Keratinocyte (primary cell): ENCODE measurements around the gene SPDL1. TPM values are rescaled to one million over a fixed set of nuclear protein-coding genes. Genes with fewer than 3 reads are reported as not detected.

Source experiments
- DNase-seq: peaks from one replicate; pipeline ENCODE4 v3.0.0-alpha.2; 2011; ENCODE audit warnings: low read depth, missing footprints, low spot score
- FAIRE-seq: peaks from 2 replicates; lab custom pipeline; 2011; peaks lifted over from hg19 to GRCh38; lab: Jason Lieb, UNC
- H2AFZ ChIP-seq: 2 replicates; pipeline ENCODE4 v1.6.0; 2012; ENCODE audit warnings: low read length, control low read depth, inconsistent platforms; ENCODE audit not compliant: control insufficient read depth
- H3K27ac ChIP-seq: 2 replicates; pipeline ENCODE4 v1.5.1; 2011; ENCODE audit warnings: low read length; ENCODE audit not compliant: control insufficient read depth, insufficient read depth
- H3K27me3 ChIP-seq: 3 replicates; pipeline ENCODE4 v1.6.0; 2011; ENCODE audit warnings: low read length; ENCODE audit not compliant: control insufficient read depth, insufficient read depth; ENCODE audit errors: extremely low read depth
- H3K36me3 ChIP-seq, 2 experiments: 2 replicates in 1 of 2; 3 replicates in 1 of 2; pipeline ENCODE4 v1.5.1; 2011; ENCODE audit warnings: low read length in 2 of 2, mild to moderate bottlenecking in 1 of 2; ENCODE audit not compliant: control insufficient read depth in 2 of 2, insufficient read depth in 2 of 2; ENCODE audit errors: extremely low read depth in 1 of 2
- H3K4me1 ChIP-seq: 3 replicates; pipeline ENCODE4 v1.5.1; 2011; ENCODE audit warnings: low read length; ENCODE audit not compliant: control insufficient read depth, insufficient read depth; ENCODE audit errors: extremely low read depth
- H3K4me2 ChIP-seq: 3 replicates; pipeline ENCODE4 v1.6.0; 2011; ENCODE audit warnings: low read depth, low read length; ENCODE audit not compliant: control insufficient read depth, insufficient read depth; ENCODE audit errors: extremely low read depth
- H3K4me3 ChIP-seq, 3 experiments: fragments of 200-600 bp in 1 of 3; sonication (generic) in 1 of 3; 2 replicates in 2 of 3; 3 replicates in 1 of 3; pipeline ENCODE4 v1.5.1; 2011 to 2016; ENCODE audit warnings: low read length in 3 of 3, mild to moderate bottlenecking in 3 of 3, control low read depth in 2 of 3, inconsistent platforms in 1 of 3, low read depth in 1 of 3, mixed read lengths in 1 of 3, mixed run types in 1 of 3, moderate library complexity in 1 of 3; ENCODE audit not compliant: control insufficient read depth in 2 of 3, insufficient read depth in 2 of 3; ENCODE audit errors: extremely low read depth in 1 of 3
- H3K79me2 ChIP-seq: 2 replicates; pipeline ENCODE4 v1.6.0; 2012; ENCODE audit warnings: low read length; ENCODE audit not compliant: control insufficient read depth, insufficient read depth
- H3K9ac ChIP-seq: 3 replicates; pipeline ENCODE4 v1.6.0; 2011; ENCODE audit warnings: low read length; ENCODE audit not compliant: control insufficient read depth, insufficient read depth; ENCODE audit errors: extremely low read depth
- H3K9me1 ChIP-seq: 3 replicates; pipeline ENCODE4 v1.6.0; 2011; ENCODE audit warnings: low read length; ENCODE audit not compliant: control insufficient read depth, insufficient read depth; ENCODE audit errors: extremely low read depth
- H3K9me3 ChIP-seq: 2 replicates; pipeline ENCODE4 v1.5.1; 2012; ENCODE audit warnings: low read depth, low read length; ENCODE audit not compliant: control insufficient read depth
- H4K20me1 ChIP-seq: 3 replicates; pipeline ENCODE4 v1.6.0; 2011; ENCODE audit warnings: low read length; ENCODE audit not compliant: control insufficient read depth, insufficient read depth; ENCODE audit errors: extremely low read depth
- CTCF ChIP-seq, 3 experiments: IDR thresholded peaks in 1 of 3; conservative IDR thresholded peaks in 1 of 3; optimal IDR thresholded peaks in 1 of 3; 2 replicates in 2 of 3; 3 replicates in 1 of 3; pipeline versions ENCODE3 to v1.5.1; 2011; ENCODE audit warnings: low read length in 3 of 3, mild to moderate bottlenecking in 3 of 3, moderate library complexity in 2 of 3, control low read depth in 1 of 3, inconsistent platforms in 1 of 3; ENCODE audit not compliant: insufficient read depth in 2 of 3; ENCODE audit errors: extremely low read depth in 1 of 3
- EZH2 ChIP-seq: IDR thresholded peaks from one replicate; pipeline ENCODE4 v1.6.1; 2012; ENCODE audit warnings: inconsistent platforms, mild to moderate bottlenecking, low read length, moderate library complexity
- dilution Hi-C: fragments of 300-500 bp; cut with MboI; formaldehyde crosslinking; loops from one replicate; pipeline ENCODE4 v1.7.0; 2020; ENCODE audit warnings: low sequenced_read_pairs; ENCODE audit not compliant: extremely low pct_ligation_motif_present
- polyA plus RNA-seq, 5 experiments: library from polyadenylated mRNA; depleted of rRNA in 3 of 5; stranded (reverse) in 3 of 5; stranded (forward) in 1 of 5; unstranded in 1 of 5; fragments of >200 nt; gene quantifications; 1 replicate in 1 of 5; 2 replicates in 3 of 5; 3 replicates in 1 of 5; pipeline versions ENCODE4 v1.2.1 to v1.2.3, GENCODE V29; 2011 to 2012; ENCODE audit warnings: missing spikeins in 2 of 5, low read depth in 1 of 5, low replicate concordance in 1 of 5

Gene SPDL1
- polyA plus RNA-seq, 1 donor (not counting 4 experiments of a cell fraction or from before 2014, with no cell fraction given): 24.6 TPM

GRCh38 chr5:169635936-169636335 is 52.4 kb downstream of the SPDL1 start:
- peaks cover 15% of the 10 kb centered on the region for H3K27me3 ChIP-seq
- FAIRE-seq: no peak
- no peaks in the 10 kb centered on the region for H3K4me1 ChIP-seq
- H3K9me3 ChIP-seq: no peaks in the 10 kb centered on the region
- no peak for DNase-seq
- no peak overlapping the region for H3K9ac ChIP-seq
- H3K9me1 ChIP-seq: no peaks in the 10 kb centered on the region
- no peaks in the 10 kb centered on the region for H3K36me3 ChIP-seq
- no peak overlapping the region for H3K4me3 ChIP-seq
- no peaks in the 10 kb centered on the region for H4K20me1 ChIP-seq
- H3K4me2 ChIP-seq: no peak overlapping the region
- H3K27ac ChIP-seq: no peak overlapping the region
- H3K79me2 ChIP-seq: no peaks in the 10 kb centered on the region
- no peak overlapping the region for H2AFZ ChIP-seq
- dilution Hi-C loops: no loop called here
- TF ChIP-seq CTCF (optimal IDR thresholded peaks at IDR 0.05 in 1 of 3, IDR thresholded peaks at IDR 0.05 in 1 of 3, conservative IDR thresholded peaks at IDR 0.05 in 1 of 3; ENCODE audit: extremely low read depth in 1 of 3, insufficient read depth in 2 of 3, low read length in 3 of 3): no peak
- TF ChIP-seq EZH2: no peak

- FAIRE-seq: no peak
- Histone ChIP-seq H3K4me3 (no peak overlapping the region), H3K4me1 (no peaks in the 10 kb centered on the region), H3K9ac (no peak overlapping the region), H4K20me1 (no peaks in the 10 kb centered on the region), H3K9me3 (no peaks in the 10 kb centered on the region), H2AFZ (no peak overlapping the region), H3K36me3 (no peaks in the 10 kb centered on the region), H3K4me2 (peak overlapping the region; percentile 29), H3K27ac (no peak overlapping the region), H3K9me1 (no peaks in the 10 kb centered on the region), H3K27me3 (peaks cover 15% of the 10 kb centered on the region), H3K79me2 (no peaks in the 10 kb centered on the region)
- dilution Hi-C loops: no loop called here
- TF ChIP-seq CTCF (optimal IDR thresholded peaks at IDR 0.05 in 1 of 3, IDR thresholded peaks at IDR 0.05 in 1 of 3, conservative IDR thresholded peaks at IDR 0.05 in 1 of 3; ENCODE audit: extremely low read depth in 1 of 3, insufficient read depth in 2 of 3, low read length in 3 of 3) (no peak), EZH2 (no peak)
- no peak for DNase-seq
Measured at GRCh38 chr5:169636477-169637084, 53.0 kb downstream of the SPDL1 start.
